GM18870 (cell line): ENCODE results near the gene IRF8.
"Not testable (repeated sequence)": the region's sequence is repeated elsewhere in the genome, so short reads cannot be mapped to it uniquely, and the experiment has no call there.

Experiments used
- ATAC-seq: cut with Tn5 transposase; IDR thresholded peaks from one replicate; pipeline ENCODE4 v1.9.1; 2021; ENCODE audit warnings: moderate library complexity; ENCODE audit not compliant: unreplicated experiment

Gene IRF8

DNA sequence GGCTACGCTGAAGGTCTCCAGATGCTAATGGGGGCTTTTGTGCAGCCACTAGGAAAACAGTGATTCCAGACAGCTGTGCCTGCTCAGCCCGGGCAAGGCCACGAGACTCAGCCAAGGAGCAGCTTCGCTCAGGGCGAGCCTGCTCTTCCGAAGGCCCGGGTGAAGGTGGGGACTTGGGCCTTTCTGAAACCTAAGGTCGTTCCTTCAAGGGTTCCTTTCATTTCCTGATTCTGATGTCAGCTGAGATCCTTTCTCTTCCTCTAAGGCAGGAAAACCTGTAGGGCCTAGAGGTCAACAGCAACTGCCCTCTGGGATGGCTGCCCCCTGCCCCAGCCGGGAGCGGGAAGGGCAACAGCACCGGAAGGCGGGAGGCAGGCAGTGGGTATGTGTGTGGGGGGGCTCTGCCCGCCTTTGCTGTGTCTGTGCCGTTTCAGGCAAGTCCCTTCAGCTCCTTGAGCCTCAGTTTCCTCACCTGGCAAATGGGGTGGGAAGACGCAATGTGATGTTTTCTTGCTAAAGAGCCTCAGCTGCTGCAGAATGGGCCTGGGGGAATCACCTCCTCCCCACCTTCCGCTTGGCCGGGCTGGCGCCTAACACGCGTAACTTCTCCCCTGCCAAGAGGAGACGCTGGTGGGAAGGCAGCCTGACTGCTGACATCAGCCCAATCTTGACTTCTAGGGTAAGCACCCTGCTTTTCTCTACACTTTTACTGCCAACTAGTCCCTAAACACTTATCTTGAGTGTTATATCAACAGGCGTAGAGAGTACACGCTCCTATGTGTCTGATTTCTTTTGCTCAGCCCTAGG lies 32.8 kb downstream of the IRF8 start:
- ATAC-seq: no peak

DNA sequence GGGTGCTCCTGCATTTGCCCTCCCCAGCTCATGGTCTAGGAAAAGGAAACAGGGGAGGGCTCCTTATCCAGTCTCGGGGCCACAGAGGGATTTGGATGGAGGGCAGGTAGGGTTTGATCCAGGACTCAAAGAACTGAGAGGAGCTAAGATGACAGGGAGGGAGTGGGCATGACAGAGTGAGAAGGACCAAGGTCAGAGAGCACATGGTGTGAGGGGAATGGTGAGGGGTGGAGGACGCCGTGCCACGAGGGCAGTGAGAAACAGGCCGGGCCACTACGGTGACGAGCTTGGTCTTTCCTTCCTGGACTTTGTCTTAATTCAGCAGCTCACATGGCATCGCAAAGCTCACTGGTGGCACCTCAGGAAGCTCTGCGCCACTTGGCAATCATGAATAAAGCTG lies 35.2 kb downstream of the IRF8 start:
- no peak for ATAC-seq

DNA sequence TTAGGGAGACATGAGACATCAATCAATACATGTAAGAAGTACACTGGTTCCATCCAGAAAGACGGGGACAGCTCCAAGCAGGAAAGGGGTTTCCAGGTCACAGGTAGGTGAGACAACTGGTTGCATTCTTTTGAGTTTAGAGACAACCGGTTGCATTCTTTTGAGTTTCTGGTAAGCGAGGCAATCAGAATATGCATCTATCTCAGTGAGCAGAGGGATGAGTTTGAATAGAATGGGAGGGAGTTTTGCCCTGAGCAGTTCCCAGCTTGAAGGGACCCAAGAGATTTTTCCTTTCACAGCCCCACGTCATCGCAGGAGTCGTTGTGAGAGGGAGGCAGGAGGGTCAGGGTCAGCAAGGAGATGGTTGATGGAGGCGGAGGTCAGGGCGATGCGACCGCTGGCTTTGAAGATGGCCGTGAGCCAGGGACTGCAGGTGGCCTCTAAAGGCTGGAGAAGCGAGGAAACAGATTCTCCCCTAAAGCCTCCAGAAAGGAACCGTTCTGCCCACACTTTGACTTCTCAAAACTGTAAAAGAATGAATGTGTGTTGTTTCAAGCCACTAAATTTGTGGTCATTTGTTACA lies 36.5 kb downstream of the IRF8 start:
- ATAC-seq: no peak

DNA sequence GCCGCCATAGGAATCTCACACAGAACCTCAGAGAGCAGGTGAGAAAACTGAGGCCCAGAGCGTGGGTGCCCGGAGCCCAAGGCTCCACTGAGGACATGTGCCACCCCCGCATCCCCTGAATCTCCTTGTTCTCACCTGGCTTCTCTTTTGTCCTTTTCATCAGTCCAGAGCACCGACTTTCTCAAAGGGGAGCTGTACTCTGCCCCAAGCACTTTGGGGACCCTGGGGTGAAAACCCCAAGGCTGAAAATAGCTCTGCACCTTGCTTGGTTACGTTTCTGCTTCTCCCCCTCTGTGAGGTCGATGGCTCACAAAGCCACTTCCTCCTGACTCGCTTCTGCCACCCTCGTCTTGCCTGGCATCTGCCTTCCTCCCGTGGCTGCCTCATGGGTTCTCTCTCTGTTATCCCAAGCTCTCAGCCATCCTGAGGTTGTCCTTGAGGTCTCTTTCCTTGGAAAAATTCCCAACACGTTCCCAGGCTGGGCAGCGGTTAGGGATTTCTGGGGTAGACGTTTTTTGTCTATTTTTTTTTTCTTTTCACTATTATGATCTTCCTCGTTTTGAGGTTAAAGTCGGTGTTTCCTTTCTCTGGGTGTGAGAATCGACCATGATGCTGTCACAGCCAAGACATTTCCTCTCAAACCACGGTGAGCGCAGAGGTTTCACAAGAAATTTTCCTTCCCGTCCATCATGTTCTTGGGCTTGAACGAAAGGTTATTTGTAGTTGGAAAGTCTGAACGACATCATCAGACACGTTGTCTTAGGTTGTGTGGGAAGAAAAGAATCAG lies 37.2 kb downstream of the IRF8 start:
- peak; percentile 58 for ATAC-seq

DNA sequence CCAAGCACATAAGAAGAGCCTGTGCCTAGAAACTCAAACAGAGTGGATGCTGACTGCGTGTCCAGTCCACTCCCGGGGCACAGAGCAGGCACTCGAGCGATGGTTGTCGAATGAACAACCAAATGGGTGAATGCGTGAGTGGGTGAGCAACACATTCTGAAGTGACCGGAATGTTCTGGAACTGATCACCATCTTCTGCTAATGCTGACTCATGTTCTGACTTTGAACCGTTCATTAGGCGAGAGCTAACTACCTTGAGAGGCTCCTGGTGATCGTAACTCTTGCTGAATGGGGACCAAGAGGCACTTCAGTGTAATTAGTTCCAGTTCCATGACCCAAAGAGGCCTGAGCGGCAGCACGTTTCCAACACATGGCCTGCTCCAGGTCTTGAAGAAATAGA lies 37.9 kb downstream of the IRF8 start:
- ATAC-seq: peak; percentile 5

DNA sequence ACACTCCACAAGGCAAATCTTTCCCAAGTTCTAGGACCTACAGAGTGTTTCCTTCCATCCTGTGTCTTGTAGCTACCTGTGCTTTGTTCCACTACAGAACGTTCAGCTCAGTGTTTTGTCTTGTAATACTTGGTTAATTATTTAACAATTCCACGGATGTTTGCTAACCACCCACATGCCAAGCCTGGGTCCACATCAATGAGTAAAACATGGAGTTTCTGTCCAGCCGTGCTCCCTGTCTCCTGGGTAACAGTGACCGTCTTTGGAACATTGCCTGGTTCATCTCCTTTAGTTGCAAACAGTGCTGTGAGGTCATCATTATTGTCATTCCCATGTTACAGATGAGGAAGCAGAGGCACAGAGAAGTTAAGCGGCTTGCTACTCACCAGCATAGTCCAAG lies 41.3 kb downstream of the IRF8 start:
- ATAC-seq: no peak

DNA sequence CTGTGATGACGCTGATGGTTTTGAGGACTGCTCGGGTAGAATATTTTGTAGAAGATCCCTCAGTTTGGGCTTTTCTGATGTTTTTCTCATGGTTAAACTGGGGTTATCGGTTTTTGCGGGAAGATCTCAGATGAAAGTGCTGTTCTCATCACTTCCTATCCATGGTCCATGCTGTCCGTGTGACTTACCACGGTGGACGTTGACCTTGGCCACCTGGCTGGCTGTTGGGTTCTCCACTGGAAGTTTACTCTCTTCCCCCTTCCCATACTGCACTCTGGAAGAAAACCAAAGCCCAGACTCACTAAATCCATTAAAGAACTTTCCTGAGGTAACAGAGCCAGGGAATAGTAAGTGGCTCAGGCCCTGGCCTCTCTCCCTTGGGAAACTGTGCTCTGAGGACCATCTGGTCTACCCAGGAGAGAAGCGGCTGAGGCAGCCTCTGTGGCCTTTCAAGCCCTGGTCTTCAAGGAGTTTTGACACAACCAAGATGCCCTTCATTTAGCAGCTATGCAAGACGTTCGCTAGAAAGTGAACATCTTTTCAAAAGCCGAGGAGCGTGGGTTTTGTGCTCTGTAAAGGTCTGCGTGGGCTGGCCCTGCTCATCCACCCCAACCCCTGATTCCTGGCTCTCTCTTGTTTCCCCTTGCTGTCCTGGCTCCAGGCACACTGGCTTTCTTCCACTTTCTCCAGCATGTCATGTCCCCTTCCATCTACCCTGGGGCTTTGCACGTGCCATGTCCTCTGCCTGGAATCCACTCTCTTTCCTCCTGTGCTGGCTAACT lies 43.1 kb downstream of the IRF8 start:
- ATAC-seq: no peak

DNA sequence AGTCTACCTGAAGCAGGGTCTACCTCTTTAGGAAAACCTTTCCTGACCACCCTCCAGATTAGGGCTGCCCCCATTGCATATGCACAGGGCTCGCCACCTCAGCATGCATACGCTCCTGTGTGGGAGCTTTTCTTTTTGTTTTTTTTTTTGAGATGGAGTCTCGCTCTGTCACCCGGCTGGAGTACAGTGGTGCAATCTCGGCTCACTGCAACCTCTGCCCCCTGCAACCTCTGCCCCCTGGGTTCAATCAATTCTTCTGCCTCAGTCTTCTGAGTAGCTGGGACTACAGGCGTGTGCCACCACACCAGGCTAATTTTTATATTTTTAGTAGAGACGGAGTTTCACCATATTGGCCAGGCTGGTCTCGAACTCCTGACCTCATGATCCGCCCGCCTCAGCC lies 43.7 kb downstream of the IRF8 start:
- not testable (repeated sequence) for ATAC-seq

- no peak for ATAC-seq
Observed at GRCh38 chr16:85943711-85944110, 44.7 kb downstream of the IRF8 start.

DNA sequence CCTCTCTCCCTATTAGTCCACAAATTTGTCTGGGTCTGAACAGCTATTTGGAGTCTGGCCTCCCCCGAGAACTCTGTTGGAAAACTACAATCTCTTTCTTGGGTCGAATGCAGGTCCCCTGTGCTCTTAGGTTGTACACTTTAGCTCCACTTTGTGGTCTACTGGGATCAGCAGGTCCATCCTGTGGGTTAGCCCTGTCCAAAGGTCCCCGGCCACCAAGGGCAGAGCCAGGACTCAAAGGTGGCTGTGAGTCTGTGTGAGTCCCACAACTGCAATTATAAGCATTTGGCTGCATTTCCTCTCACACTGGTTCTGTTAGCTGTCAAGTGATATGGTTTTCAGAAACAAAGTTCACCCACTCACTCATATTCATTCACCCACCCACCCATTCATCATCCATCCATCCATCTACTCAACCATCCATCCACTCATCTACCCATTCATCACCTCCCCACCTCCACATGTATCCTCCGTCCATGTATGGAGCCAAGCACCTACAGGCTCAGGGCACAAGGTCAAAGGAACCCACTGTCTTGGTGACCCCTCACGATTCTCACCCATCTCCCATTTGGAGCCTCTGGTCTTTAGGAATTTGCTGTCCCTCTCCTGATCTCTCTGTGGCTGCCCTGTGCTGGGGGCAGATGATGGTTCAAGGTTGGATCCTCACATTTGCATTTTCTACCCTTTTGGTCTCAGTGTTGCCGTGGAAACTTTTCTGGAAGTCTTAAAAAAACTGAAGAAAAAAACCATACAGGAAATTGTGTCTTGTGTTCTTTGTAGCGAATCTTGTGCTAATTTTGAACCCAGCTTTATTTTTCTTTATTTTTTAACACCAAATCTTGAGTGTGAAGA lies 45.8 kb downstream of the IRF8 start:
- ATAC-seq: no peak

- no peak for ATAC-seq
Observed at GRCh38 chr16:85945424-85945751, 46.4 kb downstream of the IRF8 start.

DNA sequence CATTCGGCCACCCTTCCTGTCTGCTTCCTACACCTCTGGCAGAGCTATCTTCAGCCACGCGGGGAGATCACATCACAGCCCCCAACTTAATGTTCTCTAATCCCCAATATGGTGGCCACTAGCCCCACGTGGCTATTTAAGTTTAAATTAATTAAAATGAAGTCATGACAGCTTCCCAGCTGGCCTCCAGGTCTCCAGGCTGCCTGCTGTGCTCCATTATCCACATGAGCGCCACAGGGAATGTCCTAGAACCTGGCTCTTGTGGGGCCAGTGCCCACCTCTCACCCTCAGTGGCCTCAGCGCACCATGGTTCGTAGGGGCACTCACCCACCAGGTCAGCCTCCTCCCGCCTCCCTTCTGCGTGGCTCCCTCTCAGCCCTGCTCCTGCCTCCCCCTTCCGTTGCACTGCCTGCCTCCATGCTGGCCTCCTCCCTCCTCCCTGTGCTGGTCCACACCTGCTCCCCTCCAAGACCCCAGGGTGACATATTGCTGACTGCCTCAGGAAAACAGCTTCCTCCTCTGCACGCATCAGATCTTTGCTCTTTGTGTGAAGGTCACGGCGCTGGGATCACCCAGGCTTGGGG lies 47.7 kb downstream of the IRF8 start:
- no peak for ATAC-seq

DNA sequence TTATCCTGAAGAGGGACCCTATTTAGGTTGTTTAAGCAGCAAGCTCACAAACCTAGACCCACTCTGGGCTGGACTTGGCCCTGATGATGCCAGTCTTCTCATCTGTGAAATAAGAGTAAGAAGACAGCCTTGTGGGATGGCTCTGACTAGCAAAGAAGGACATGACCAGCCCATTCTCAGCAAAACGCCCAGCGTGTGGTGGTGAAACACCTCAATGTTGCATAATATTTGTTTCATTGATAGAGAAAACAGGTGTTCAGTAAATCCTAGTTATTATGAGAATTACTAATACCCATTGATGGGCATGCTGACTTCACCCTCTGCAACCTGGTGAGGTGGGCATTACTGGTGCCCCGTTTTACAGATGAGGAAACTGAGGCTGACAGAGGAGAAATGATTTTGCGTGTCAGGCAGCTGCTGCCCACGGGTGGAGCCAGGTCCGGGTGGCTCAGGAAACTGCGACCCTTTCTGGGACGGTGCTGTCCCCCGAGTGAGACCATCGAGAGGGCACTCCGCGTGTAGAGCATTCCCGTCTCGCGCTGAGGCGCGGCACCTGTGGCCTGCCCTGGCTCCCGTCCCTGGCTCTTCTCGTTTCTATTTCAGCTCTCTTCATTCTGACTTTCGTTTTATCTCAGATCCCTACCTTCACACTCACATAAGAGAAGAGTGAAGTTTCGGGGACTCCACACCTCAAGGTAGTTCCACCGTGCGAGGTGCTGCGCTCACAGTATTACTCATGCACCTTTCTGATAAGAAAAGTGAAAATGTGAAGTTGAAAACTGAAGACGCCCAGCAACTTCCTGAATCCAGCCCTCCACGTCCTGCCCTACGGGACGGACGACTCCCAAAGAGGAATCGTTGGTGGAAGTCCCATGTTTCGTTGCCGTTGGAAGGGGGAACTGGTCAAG lies 48.5 kb downstream of the IRF8 start:
- peak; percentile 63 for ATAC-seq

DNA sequence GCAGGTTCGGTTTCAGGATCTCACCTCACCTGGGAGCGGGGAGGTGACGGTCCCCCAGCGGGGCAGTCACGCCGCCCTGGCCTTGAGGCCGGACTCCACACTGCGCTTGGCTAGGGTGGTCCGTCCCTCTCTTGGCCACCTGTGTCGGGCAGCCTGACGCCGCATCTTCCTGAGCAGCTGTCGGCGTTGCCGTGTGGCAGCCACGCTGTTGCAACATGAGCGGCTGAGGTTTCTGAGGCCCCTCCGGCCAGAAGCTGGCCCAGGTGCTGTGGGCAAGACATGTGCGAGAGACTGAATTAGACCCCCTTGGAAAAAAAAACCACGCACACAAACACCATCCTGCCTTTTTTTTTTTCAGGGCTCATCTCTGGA lies 49.2 kb downstream of the IRF8 start:
- no peak for ATAC-seq

GRCh38 chr16:85948616-85949265 lies 49.8 kb downstream of the IRF8 start:
- no peak for ATAC-seq

GRCh38 chr16:85950136-85950918 lies 51.4 kb downstream of the IRF8 start:
- no peak for ATAC-seq

- ATAC-seq: no peak
Observed at GRCh38 chr16:85952197-85952596, 53.2 kb downstream of the IRF8 start.

DNA sequence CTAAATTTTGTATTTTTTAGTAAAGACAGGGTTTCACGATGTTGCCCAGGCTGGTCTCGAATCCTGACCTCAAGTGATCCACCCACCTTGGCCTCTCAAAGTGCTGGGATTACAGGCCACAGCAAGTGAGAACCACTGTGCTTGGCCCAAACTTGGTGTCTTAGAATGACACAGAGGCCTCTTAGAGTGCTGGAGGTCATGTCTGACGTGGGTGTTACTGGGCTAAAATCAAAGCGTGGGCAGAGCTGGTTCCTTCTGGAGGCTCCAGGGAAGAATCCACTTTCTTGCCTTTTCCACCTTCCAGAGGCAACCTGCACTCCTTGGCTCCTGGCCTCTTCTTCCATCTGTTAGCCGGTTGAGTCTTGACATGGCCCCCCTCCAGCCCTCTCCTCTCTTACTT lies 53.8 kb downstream of the IRF8 start:
- ATAC-seq: no peak
